Karpas-422 (cell line): ENCODE data around the gene AXIN1. TPM values are rescaled to one million over a fixed set of nuclear protein-coding genes. Genes with fewer than 3 reads are reported as not detected.

Source experiments
- DNase-seq: peaks from one replicate; pipeline ENCODE4 v3.0.0-alpha.2; 2015
- H2AFZ ChIP-seq: fragments of 200-600 bp; sonication (generic); 2 replicates; pipeline ENCODE4 v1.6.1; 2014; ENCODE audit warnings: antibody characterized with exemption, low read length, mixed read lengths
- H3K27ac ChIP-seq: fragments of 200-600 bp; sonication (generic); 2 replicates; pipeline ENCODE4 v1.5.1; 2014; ENCODE audit warnings: mild to moderate bottlenecking, low read length, moderate library complexity
- H3K27me3 ChIP-seq: fragments of 200-600 bp; sonication (generic); 2 replicates; pipeline ENCODE4 v1.6.1; 2014; ENCODE audit warnings: low read length, mixed read lengths
- H3K36me3 ChIP-seq: fragments of 200-600 bp; sonication (generic); 2 replicates; pipeline ENCODE4 v1.6.1; 2014; ENCODE audit warnings: low read length, mixed read lengths; ENCODE audit not compliant: insufficient read depth
- H3K4me1 ChIP-seq: fragments of 200-600 bp; sonication (generic); 2 replicates; pipeline ENCODE4 v1.6.1; 2014; ENCODE audit warnings: mild to moderate bottlenecking, low read length, mixed read lengths
- H3K4me2 ChIP-seq: fragments of 200-600 bp; sonication (generic); 2 replicates; pipeline ENCODE4 v1.6.1; 2014; ENCODE audit warnings: low read length, low read depth, mild to moderate bottlenecking; ENCODE audit not compliant: poor library complexity, severe bottlenecking
- H3K4me3 ChIP-seq: fragments of 200-600 bp; sonication (generic); 2 replicates; pipeline ENCODE4 v1.5.1; 2014; ENCODE audit warnings: mild to moderate bottlenecking, antibody characterized with exemption, low read length, mixed read lengths
- H3K79me2 ChIP-seq: fragments of 200-600 bp; sonication (generic); 2 replicates; pipeline ENCODE4 v1.6.1; 2014; ENCODE audit warnings: mild to moderate bottlenecking, low read length, mixed read lengths
- H3K9ac ChIP-seq: fragments of 200-600 bp; sonication (generic); 2 replicates; pipeline ENCODE4 v1.6.0; 2014; ENCODE audit warnings: low read length
- H3K9me2 ChIP-seq: fragments of 200-600 bp; sonication (generic), shearing (Covaris generic); replicated peaks from 2 replicates; pipeline ENCODE4 v1.6.0; 2014; ENCODE audit warnings: mild to moderate bottlenecking, low read length, moderate library complexity; ENCODE audit not compliant: insufficient read depth
- H3K9me3 ChIP-seq: fragments of 300-700, 200-600 bp; sonication (generic); 2 replicates; pipeline ENCODE4 v1.6.1; 2014; ENCODE audit warnings: low read length, mixed read lengths
- H4K20me1 ChIP-seq: fragments of 200-600 bp; sonication (generic); 2 replicates; pipeline ENCODE4 v1.6.1; 2014; ENCODE audit warnings: mild to moderate bottlenecking, antibody characterized with exemption, low read length, low read depth; ENCODE audit not compliant: insufficient read depth
- total RNA-seq: library from RNA; depleted of rRNA; stranded (reverse); fragments of >200 nt; shearing (Covaris generic); gene quantifications from 2 replicates; pipeline ENCODE4 v1.2.3, GENCODE V29; 2014; ENCODE audit warnings: low replicate concordance

AXIN1 gene
- total RNA-seq, 1 experiment from 2014 or later: 14.6 TPM

DNA sequence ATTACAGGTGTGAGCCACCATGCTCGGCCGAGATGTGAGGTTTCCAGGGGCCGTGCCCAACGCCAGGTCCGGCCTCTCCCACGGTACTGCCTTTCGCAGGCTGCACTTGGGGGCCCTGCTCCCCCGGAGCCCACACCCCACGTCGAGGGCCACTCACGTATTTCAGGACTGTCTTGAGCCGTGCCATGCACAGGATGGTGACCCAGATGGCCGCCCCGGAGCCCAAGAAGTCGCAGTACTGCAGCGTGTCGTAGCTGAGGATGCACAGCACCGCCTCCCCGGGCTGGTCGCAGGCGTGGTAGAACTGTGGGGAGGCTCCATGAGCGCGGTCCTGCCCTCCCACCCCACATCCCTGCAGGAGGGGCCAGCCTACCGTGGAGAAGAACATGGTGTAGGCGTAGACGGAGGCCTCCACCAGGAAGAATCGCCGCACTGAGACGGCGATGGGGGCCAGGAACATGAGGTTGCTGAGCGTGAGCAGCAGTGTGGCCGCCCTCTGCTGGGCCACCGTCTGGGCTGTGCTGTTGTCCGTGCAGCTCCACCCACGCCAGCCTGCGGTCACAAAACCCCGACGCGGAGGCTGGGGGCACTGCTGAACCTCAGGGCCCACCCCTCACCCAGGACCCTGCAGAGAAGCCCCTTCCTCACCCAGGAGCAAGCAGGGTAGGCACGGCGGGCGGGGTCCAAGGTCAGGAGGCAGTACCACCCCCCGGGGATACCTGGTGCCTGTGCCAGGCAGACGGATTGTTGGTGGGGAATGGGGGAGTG lies 21.5 kb upstream of the AXIN1 start:
- Histone ChIP-seq H2AFZ (no peak overlapping the region), H3K4me2 (no peak overlapping the region)

DNA sequence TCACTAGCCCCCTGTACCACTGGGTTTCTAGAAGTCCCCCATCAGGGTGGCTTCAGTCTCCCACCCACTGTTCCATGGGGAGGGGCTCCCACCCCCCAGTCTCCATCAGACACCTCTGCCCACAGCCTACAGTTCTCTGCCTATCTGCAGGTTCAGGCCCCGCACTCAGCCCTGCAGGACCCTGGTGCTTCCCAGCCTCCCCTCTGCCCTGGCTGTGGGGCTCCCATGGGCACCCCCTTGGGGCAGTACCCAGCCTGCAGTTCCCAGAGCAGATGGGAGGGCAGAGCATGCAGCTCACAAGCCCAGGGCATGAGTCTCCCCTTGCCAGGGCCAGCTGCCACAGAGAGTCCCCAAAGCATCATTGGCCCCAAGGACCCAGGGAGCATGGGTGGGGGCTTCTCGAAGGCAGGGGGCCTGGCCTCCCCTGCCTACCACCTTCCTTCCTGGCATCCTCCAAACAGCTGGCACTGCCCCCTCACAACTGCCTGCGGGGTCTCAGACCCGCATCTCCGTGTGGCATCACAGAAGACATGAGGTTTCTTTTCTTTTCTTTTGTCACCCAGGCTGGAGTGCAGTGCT lies 20.6 kb upstream of the AXIN1 start:
- Histone ChIP-seq H3K9me3 (no peaks in the 10 kb centered on the region), H3K4me2 (no peak overlapping the region), H3K27me3 (no peaks in the 10 kb centered on the region), H3K36me3 (peaks cover 5% of the 10 kb centered on the region; the same call in 1 of the 2 replicates), H3K4me3 (no peak overlapping the region), H3K4me1 (peaks cover 24% of the 10 kb centered on the region), H4K20me1 (no peaks in the 10 kb centered on the region), H2AFZ (no peak overlapping the region), H3K9ac (no peak overlapping the region), H3K9me2 (no peaks in the 10 kb centered on the region), H3K27ac (no peak overlapping the region), H3K79me2 (no peaks in the 10 kb centered on the region; the same call in 1 of the 2 replicates)
- no peak for DNase-seq

More for the DNA sequence above, 21.5 kb upstream of the AXIN1 start:
- peaks cover 24% of the 10 kb centered on the region for H3K4me1 ChIP-seq
- no peaks in the 10 kb centered on the region for H3K9me3 ChIP-seq
- H3K79me2 ChIP-seq: no peaks in the 10 kb centered on the region; the same call in 1 of the 2 replicates
- no peaks in the 10 kb centered on the region for H3K9me2 ChIP-seq
- H3K27me3 ChIP-seq: no peaks in the 10 kb centered on the region
- no peak overlapping the region for H3K4me3 ChIP-seq
- DNase-seq: no peak
- no peaks in the 10 kb centered on the region for H4K20me1 ChIP-seq
- no peak overlapping the region for H3K27ac ChIP-seq
- H3K9ac ChIP-seq: no peak overlapping the region
- peaks cover under 1% of the 10 kb centered on the region; the same call in 1 of the 2 replicates for H3K36me3 ChIP-seq

DNA sequence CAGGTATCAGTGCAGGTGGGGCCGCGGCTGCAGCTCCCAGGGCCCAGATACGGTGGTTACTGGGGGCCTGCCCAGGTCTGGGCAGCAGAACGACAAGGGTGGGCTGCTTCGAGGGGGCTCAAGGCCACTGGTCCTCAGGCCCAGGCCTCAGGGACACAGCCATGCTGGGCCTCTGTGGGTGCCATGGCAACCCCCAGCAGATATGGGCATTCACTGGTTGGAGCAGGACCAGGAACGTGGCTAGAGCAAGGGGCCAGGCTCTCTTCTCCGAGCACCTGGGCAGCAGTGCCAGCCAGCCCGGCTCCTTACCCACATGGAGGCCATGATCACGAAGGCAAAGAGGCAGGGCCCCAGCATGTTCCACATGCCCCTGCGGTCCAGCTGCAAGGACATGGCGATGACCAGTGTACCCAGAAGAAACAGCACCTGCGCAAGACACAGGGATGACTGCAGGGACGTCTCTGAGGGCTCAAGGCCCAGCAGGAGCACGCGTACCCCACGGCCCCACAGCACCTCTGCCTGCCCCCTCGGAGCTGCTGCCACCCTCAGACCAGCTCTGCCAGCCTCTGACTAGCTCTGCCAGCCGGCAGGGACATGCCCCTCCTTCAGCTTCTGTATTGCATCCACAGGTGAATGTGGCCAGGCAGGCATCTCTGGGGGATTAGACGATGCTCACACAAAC lies 19.9 kb upstream of the AXIN1 start:
- DNase-seq: no peak
- no peak overlapping the region for H3K4me3 ChIP-seq
- no peak overlapping the region for H3K27ac ChIP-seq
- H3K79me2 ChIP-seq: no peaks in the 10 kb centered on the region; the same call in 1 of the 2 replicates
- H2AFZ ChIP-seq: no peak overlapping the region
- no peaks in the 10 kb centered on the region for H3K9me3 ChIP-seq
- peaks cover 8% of the 10 kb centered on the region; the same call in 1 of the 2 replicates for H3K36me3 ChIP-seq
- peaks cover 24% of the 10 kb centered on the region for H3K4me1 ChIP-seq
- no peak overlapping the region for H3K4me2 ChIP-seq
- no peak overlapping the region for H3K9ac ChIP-seq
- no peaks in the 10 kb centered on the region for H4K20me1 ChIP-seq
- no peaks in the 10 kb centered on the region for H3K27me3 ChIP-seq
- no peaks in the 10 kb centered on the region for H3K9me2 ChIP-seq

DNA sequence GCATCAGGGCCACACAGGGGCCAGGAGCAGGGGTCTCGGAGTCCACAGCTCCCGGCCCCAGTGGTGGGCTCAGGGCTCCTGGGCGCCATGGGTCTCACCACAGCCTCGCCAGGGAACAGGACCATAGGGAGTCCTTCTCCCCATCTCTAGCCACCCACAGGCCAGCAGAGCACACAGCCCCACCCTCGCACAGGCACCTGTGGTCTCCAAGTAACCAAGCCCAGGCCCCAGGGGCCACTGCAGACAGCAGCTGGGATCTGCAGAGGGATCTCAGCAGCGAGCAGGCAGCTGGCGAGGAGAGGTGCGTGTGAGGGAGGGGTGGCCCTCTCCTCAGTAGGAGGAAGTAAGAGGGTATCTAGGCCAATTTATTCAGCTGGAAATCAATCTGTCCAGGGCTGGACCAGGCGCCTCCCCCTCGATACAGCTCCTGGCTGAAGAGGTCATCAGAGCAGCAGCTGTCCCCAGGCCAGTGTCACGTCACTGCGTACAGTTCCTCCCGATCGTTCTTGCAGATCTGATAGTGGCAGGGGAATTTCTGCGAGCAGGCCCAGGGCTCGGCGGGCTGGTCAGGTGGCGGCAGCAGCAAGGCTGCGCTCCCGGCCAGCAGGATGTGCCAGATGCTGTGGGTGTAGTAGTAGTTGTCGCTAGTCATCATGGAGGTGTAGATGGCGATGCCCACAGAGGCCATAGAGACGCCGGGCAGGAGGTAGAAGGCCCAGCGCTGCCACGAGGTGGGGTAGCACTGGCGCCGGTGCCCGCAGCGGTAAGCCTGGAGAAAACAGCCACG lies 19.2 kb upstream of the AXIN1 start:
- Histone ChIP-seq H3K4me1 (peaks cover 26% of the 10 kb centered on the region), H3K79me2 (no peaks in the 10 kb centered on the region; the same call in 1 of the 2 replicates), H4K20me1 (no peaks in the 10 kb centered on the region), H3K36me3 (peaks cover 8% of the 10 kb centered on the region; the same call in 1 of the 2 replicates), H3K27ac (peak overlapping the region; percentile 61; the same call in 1 of the 2 replicates), H3K4me3 (no peak overlapping the region), H3K9ac (no peak overlapping the region), H3K27me3 (no peaks in the 10 kb centered on the region), H3K4me2 (no peak overlapping the region), H3K9me3 (no peaks in the 10 kb centered on the region), H2AFZ (no peak overlapping the region), H3K9me2 (no peaks in the 10 kb centered on the region)
- DNase-seq: no peak

DNA sequence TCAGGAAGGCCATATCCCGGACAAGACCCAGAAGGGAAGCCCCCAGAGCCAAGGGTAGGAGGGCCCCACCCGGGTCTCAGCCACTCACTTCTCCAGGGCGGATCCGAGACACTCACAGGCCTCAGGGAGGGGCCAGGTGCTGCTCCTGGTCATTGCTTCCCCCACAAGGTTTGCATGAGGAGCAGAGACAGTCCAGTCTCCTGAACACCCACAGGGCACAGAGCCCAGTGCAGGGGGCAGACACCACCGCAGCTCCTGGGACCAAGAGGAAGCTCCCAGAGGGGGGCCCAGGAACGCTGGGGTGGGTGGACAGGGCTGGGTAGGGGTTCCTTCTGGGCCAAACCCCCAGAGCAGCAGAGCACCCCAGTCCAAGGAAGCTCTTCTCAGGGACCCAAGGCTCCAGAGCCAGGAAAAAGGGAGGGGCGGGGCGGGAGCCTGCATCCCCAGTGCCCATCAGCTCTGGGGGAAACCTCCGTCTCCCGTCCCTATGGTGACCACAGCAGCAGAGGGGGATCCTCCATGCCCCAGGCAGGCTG lies 18.5 kb upstream of the AXIN1 start:
- no peaks in the 10 kb centered on the region for H3K27me3 ChIP-seq
- DNase-seq: no peak
- H3K9me2 ChIP-seq: no peaks in the 10 kb centered on the region
- H4K20me1 ChIP-seq: no peaks in the 10 kb centered on the region
- no peaks in the 10 kb centered on the region; the same call in 1 of the 2 replicates for H3K79me2 ChIP-seq
- H3K9me3 ChIP-seq: no peaks in the 10 kb centered on the region
- H3K4me2 ChIP-seq: peak overlapping the region; percentile 60
- peak overlapping the region; percentile 61 for H3K27ac ChIP-seq
- peaks cover 32% of the 10 kb centered on the region for H3K4me1 ChIP-seq
- peaks cover 8% of the 10 kb centered on the region; the same call in 1 of the 2 replicates for H3K36me3 ChIP-seq
- no peak overlapping the region for H2AFZ ChIP-seq
- H3K9ac ChIP-seq: peak overlapping the region; percentile 53
- H3K4me3 ChIP-seq: peak overlapping the region; percentile 53

DNA sequence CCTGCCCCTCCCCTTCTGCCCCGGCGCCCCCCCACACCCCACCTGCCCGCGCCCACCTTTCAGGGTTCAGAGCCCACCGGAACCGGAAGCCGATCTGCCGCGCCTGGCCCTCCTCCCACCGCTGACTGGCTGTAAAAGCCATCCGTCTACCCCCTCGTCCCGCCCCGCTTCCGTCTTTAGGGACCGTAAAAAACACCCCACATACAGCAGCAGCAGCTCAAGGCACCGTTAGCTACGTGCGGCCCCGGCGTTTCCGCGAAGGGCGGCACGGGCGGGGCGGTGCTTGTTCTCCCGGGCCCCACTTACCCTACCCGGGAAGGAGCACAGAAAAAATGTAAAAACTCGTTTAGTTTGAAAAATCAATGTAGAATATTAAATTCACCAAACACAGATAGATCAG lies 17.9 kb upstream of the AXIN1 start, which contains the start of gene MRPL28:
Gene MRPL28 (minus strand): TSS at position 96 of the 400 bp plus-strand sequence. CDS start 320 bp downstream, outside the sequence.
- Histone ChIP-seq H3K9me3 (no peaks in the 10 kb centered on the region), H3K4me1 (peaks cover 33% of the 10 kb centered on the region), H3K36me3 (peaks cover 8% of the 10 kb centered on the region; the same call in 1 of the 2 replicates), H3K4me2 (peak within 1 kb of the TSS; percentile 70), H4K20me1 (no peaks in the 10 kb centered on the region), H3K9me2 (no peaks in the 10 kb centered on the region), H2AFZ (no peak within 1 kb of the TSS), H3K27me3 (no peaks in the 10 kb centered on the region), H3K79me2 (no peaks in the 10 kb centered on the region; the same call in 1 of the 2 replicates), H3K4me3 (peak within 1 kb of the TSS; percentile 53), H3K27ac (peak within 1 kb of the TSS; percentile 61), H3K9ac (peak within 1 kb of the TSS; percentile 53)
- peak; percentile 98 for DNase-seq

DNA sequence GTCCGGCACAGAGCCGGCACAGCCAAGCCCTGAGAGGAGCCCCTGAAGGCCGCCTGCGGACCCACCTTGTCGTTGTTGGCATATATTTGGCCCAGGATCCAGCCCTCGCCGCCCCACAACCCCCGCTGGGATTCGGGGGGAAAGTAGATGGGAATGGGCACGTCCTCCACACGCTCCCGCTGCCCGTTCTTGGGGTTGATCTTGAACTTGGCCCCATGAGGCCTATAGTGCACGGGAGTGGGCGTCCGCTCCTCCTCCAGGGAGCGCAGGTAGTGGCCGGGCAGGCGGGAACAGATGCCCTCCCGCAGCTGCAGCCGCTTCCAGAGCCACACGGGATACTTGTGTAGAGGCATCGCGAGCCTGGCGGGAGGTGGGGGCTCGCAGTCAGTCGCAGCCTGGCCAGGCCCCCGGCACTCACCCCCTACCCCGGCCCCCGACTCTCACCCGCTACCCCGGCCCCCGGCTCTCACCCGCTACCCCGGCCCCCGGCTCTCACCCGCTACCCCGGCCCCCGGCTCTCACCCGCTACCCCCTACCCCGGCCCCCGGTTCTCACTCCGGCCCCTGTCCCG lies 17.4 kb upstream of the AXIN1 start:
- peak overlapping the region; percentile 49 for H3K9ac ChIP-seq
- peak overlapping the region; percentile 53 for H3K4me3 ChIP-seq
- H3K27ac ChIP-seq: no peak overlapping the region
- no peak overlapping the region for H2AFZ ChIP-seq
- peaks cover 33% of the 10 kb centered on the region for H3K4me1 ChIP-seq
- no peaks in the 10 kb centered on the region for H3K27me3 ChIP-seq
- no peaks in the 10 kb centered on the region; the same call in 1 of the 2 replicates for H3K79me2 ChIP-seq
- no peaks in the 10 kb centered on the region for H3K9me2 ChIP-seq
- no peak for DNase-seq
- H3K4me2 ChIP-seq: peak overlapping the region; percentile 70
- H4K20me1 ChIP-seq: no peaks in the 10 kb centered on the region
- no peaks in the 10 kb centered on the region for H3K9me3 ChIP-seq
- peaks cover 8% of the 10 kb centered on the region; the same call in 1 of the 2 replicates for H3K36me3 ChIP-seq
